Peyer's patch (tissue), 4 donors: ENCODE results near the gene EXOC4. TPM values are rescaled to one million over a fixed set of nuclear protein-coding genes. Genes with fewer than 3 reads are reported as not detected.

ENCODE experiments used
- DNase-seq, 3 donors: peaks; one replicate each; pipeline ENCODE4 v3.0.0-alpha.2; 2017 to 2019
- H3K27ac ChIP-seq, 4 donors: fragments of 200-600 bp; sonication (generic); one replicate each; pipeline ENCODE4 v1.5.1; 2016 to 2019
- H3K27me3 ChIP-seq, 2 donors: fragments of 200-600 bp; sonication (generic); one replicate each; pipeline ENCODE4 v1.5.1; 2019
- H3K36me3 ChIP-seq, 3 donors: fragments of 200-600 bp; sonication (generic); one replicate each; pipeline ENCODE4 v1.5.1; 2016 to 2019
- H3K4me1 ChIP-seq, 4 donors: fragments of 200-600 bp; sonication (generic); one replicate each; pipeline ENCODE4 v1.5.1; 2016 to 2019
- H3K4me3 ChIP-seq, 4 donors: fragments of 200-600 bp; sonication (generic); 1 replicate in 3 of 4; 2 replicates in 1 of 4; pipeline ENCODE4 v1.5.1; 2016 to 2019; ENCODE audit warnings: mild to moderate bottlenecking in 1 of 4
- H3K9me3 ChIP-seq, 4 donors: fragments of 200-600 bp; sonication (generic); one replicate each; pipeline ENCODE4 v1.5.1; 2016 to 2019; ENCODE audit warnings: mild to moderate bottlenecking in 1 of 4
- POLR2A ChIP-seq, 2 donors: fragments of 450-650 bp; IDR thresholded peaks; one replicate each; pipeline ENCODE4 v1.5.1; 2017; ENCODE audit warnings: antibody characterized with exemption in 2 of 2, mild to moderate bottlenecking in 2 of 2, moderate library complexity in 2 of 2
- total RNA-seq, 4 donors: library from RNA; depleted of rRNA; stranded (reverse); fragments of >200 nt; gene quantifications; one replicate each; pipeline ENCODE4 v1.1.0, GENCODE V29; 2016
- TF ChIP-seq, protein P1 (sequence below), 6 experiments: fragments of 450-650 bp in 4 of 6; fragments of 200-600 bp in 2 of 6; sonication (generic) in 1 of 6; IDR thresholded peaks; one replicate each; pipeline ENCODE4 v1.5.1; 2017 to 2019; ENCODE audit warnings: antibody characterized with exemption in 6 of 6, mild to moderate bottlenecking in 3 of 6, moderate library complexity in 1 of 6

EXOC4 gene
- total RNA-seq, 4 donors from 2014 or later, result 128 to 502 (median 141) TPM

DNA sequence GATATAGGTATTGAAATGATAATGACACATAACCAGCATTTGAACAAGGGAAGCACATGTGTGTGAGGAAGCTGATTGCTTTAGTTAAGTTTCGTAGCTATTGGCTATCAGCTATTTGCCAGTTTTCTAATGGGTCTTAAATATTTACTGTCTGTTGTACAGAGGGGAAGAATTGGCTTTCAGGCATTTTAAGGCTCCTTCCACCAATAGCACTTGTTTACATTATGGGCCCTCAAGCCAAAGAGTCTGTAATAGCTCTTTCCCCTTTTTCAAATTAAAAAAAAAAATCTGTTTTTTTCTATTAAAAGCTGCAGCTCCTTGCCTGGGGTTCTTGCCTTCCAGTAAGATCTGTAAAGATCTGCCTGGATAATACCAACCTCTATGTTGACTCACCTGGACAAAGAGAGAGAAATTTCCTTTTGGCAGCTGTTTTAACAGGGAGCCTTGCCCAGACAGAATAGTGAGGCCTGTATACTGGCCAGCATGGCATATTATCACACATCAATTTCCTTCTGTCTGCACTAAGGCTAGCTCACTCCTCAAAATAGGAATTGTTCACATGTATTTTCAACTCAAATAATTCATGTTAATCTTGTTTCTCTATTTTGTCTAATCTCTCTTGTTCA, 769.5 kb downstream of the EXOC4 start:
- no peak for DNase-seq
- Histone ChIP-seq H3K4me3 (no peak overlapping the region), H3K4me1 (no peaks in the 10 kb centered on the region), H3K27ac (no peak overlapping the region), H3K9me3 (no peaks in the 10 kb centered on the region), H3K36me3 (no peaks in the 10 kb centered on the region), H3K27me3 (no peaks in the 10 kb centered on the region)
- no peak for TF ChIP-seq POLR2A (IDR thresholded peaks at IDR 0.05)
- TF ChIP-seq, protein P1, sequence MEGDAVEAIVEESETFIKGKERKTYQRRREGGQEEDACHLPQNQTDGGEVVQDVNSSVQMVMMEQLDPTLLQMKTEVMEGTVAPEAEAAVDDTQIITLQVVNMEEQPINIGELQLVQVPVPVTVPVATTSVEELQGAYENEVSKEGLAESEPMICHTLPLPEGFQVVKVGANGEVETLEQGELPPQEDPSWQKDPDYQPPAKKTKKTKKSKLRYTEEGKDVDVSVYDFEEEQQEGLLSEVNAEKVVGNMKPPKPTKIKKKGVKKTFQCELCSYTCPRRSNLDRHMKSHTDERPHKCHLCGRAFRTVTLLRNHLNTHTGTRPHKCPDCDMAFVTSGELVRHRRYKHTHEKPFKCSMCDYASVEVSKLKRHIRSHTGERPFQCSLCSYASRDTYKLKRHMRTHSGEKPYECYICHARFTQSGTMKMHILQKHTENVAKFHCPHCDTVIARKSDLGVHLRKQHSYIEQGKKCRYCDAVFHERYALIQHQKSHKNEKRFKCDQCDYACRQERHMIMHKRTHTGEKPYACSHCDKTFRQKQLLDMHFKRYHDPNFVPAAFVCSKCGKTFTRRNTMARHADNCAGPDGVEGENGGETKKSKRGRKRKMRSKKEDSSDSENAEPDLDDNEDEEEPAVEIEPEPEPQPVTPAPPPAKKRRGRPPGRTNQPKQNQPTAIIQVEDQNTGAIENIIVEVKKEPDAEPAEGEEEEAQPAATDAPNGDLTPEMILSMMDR (IDR thresholded peaks at IDR 0.05), result no peak

DNA sequence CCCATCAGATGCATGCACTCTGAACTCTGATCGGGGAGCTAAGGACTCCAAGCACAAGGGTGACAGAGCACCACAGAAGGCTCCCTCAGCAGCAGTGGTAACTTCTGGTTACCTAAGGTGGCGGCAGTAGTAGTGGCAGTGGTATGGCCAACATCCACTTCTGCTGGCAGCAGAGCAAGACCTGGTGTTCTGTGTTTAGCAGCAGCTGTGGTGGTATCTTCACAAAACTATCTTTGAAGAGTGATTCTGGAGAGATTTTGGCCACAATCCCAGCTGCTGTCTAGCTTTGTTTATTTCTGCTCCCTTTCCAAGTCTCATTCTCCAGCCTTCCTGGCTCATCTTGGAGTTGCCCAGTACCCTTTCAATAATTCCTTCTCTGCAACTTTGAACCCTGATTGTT, 771.9 kb downstream of the EXOC4 start:
- no peaks in the 10 kb centered on the region for H3K27me3 ChIP-seq
- peaks cover 0 to 3% (median 0%) of the 10 kb centered on the region in 4 donors for H3K9me3 ChIP-seq
- no peak overlapping the region for H3K27ac ChIP-seq
- H3K4me1 ChIP-seq, result no peaks in the 10 kb centered on the region
- H3K36me3 ChIP-seq, result no peaks in the 10 kb centered on the region
- no peak overlapping the region for H3K4me3 ChIP-seq
- TF ChIP-seq, protein P1 (IDR thresholded peaks at IDR 0.05), result no peak
- TF ChIP-seq POLR2A (IDR thresholded peaks at IDR 0.05), result no peak
- no peak for DNase-seq

DNA sequence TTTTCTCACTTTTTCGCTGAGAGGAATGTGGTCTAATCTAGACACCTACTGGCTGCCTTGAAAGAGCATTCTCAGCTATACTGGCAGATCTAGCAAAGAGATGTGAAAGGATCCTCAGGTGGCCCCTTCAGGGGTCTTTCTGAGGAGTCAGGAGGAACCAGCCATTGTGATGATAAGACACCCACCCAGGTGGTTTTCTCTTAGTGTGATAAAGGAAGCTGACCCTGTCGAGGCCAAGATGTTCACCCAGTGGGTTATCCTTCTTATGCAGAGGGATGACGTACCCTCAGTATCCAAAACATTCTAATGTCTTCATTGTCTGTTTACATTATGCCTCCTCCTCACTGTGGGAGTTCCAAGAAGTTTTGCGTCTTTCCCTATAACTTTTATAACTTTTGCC, 776.0 kb downstream of the EXOC4 start:
- Histone ChIP-seq H3K9me3 (peaks cover 0 to 7% (median 0%) of the 10 kb centered on the region in 4 donors), H3K4me1 (no peaks in the 10 kb centered on the region), H3K27me3 (no peaks in the 10 kb centered on the region), H3K36me3 (no peaks in the 10 kb centered on the region), H3K4me3 (no peak overlapping the region), H3K27ac (no peak overlapping the region)
- no peak for TF ChIP-seq POLR2A (IDR thresholded peaks at IDR 0.05)
- TF ChIP-seq, protein P1 (IDR thresholded peaks at IDR 0.05), result no peak
- no peak for DNase-seq

DNA sequence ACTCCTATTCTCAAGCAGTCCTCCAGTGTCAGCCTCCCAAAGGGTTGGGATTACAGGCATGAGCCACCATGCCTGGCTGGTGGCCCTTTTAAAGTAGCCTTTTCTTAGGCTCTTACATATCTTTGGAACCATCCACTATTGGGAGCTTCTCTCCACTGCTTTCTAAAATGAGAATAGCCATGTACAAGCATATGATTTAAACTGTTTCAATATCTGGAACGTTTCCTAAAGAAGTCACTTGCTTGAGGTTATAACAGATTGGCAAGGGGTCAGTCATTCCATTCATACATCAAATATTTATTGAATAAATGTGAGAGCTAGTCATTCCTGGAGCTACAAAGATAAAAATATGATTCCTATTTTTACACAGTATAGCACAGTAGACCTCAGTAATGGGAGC, 776.9 kb downstream of the EXOC4 start:
- Histone ChIP-seq H3K27me3 (no peaks in the 10 kb centered on the region), H3K4me3 (no peak overlapping the region), H3K36me3 (no peaks in the 10 kb centered on the region), H3K4me1 (no peaks in the 10 kb centered on the region), H3K9me3 (peaks cover 0 to 7% (median 0%) of the 10 kb centered on the region in 4 donors), H3K27ac (no peak overlapping the region)
- TF ChIP-seq, protein P1 (IDR thresholded peaks at IDR 0.05), result no peak
- TF ChIP-seq POLR2A (IDR thresholded peaks at IDR 0.05), result no peak
- DNase-seq, result no peak

DNA sequence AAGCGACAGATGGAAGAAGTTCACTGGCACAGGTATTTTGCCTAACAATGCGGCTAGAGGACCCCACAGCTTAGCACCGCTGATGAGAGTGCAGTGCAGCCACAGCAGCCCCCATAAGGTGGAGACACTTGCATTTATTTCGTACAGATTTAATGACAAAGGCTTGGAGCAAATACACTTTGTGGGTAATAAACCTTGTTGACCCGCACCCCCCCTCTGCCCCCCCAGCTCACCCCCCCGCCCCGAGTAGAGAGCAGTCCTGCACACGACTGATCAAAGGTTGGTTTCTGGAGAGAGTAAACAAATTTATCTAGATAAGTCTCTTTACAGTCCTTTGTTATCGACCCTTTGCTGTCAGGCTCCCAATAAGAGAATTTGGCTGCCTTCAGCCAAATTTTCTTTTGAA, 777.6 kb downstream of the EXOC4 start:
- no peak for DNase-seq

More for the DNA sequence above, 777.6 kb downstream of the EXOC4 start:
- peaks cover 0 to 7% (median 0%) of the 10 kb centered on the region in 4 donors for H3K9me3 ChIP-seq
- no peak overlapping the region for H3K4me3 ChIP-seq
- no peaks in the 10 kb centered on the region for H3K27me3 ChIP-seq
- H3K4me1 ChIP-seq, result no peaks in the 10 kb centered on the region
- TF ChIP-seq POLR2A (IDR thresholded peaks at IDR 0.05), result no peak
- TF ChIP-seq, protein P1 (IDR thresholded peaks at IDR 0.05), result no peak
- no peaks in the 10 kb centered on the region for H3K36me3 ChIP-seq
- H3K27ac ChIP-seq, result no peak overlapping the region
